GM10266 (cell line): ENCODE measurements around the gene ALG12.

Experiments used
- DNase-seq: peaks from one replicate; pipeline ENCODE4 v3.0.0; 2012; ENCODE audit errors: extremely low spot score
- CTCF ChIP-seq: IDR thresholded peaks from 2 replicates; pipeline ENCODE4 v1.5.1; 2012; ENCODE audit warnings: mild to moderate bottlenecking, low read depth; ENCODE audit not compliant: control insufficient read depth, insufficient read depth; ENCODE audit errors: missing control alignments

Gene ALG12

GRCh38 chr22:49882519-49883293 is 35.5 kb downstream of the ALG12 start:
- TF ChIP-seq CTCF: no peak
- no peak for DNase-seq

GRCh38 chr22:49881856-49882255 is 36.4 kb downstream of the ALG12 start:
- DNase-seq: peak; percentile 42

GRCh38 chr22:49880281-49880680 is 38.0 kb downstream of the ALG12 start:
- TF ChIP-seq CTCF: no peak
- peak; percentile 54 for DNase-seq

More at GRCh38 chr22:49881856-49882255, 36.4 kb downstream of the ALG12 start:
- no peak for TF ChIP-seq CTCF

- no peak for TF ChIP-seq CTCF
- DNase-seq: no peak
Observed at GRCh38 chr22:49879871-49880270, 38.4 kb downstream of the ALG12 start.

- no peak for TF ChIP-seq CTCF
- DNase-seq: no peak
Observed at GRCh38 chr22:49878206-49878605, 40.0 kb downstream of the ALG12 start.

- no peak for DNase-seq
- TF ChIP-seq CTCF: no peak
Observed at GRCh38 chr22:49877642-49878041, 40.6 kb downstream of the ALG12 start.

GRCh38 chr22:49873228-49873940 is 44.9 kb downstream of the ALG12 start:
- TF ChIP-seq CTCF: no peak
- no peak for DNase-seq
